ENCODE data around the gene HACL1. TPM values are rescaled to one million over a fixed set of nuclear protein-coding genes. Genes with fewer than 3 reads are reported as not detected.

HACL1 gene
- total RNA-seq, 1 experiment from 2014 or later, result 18.6 TPM

DNA sequence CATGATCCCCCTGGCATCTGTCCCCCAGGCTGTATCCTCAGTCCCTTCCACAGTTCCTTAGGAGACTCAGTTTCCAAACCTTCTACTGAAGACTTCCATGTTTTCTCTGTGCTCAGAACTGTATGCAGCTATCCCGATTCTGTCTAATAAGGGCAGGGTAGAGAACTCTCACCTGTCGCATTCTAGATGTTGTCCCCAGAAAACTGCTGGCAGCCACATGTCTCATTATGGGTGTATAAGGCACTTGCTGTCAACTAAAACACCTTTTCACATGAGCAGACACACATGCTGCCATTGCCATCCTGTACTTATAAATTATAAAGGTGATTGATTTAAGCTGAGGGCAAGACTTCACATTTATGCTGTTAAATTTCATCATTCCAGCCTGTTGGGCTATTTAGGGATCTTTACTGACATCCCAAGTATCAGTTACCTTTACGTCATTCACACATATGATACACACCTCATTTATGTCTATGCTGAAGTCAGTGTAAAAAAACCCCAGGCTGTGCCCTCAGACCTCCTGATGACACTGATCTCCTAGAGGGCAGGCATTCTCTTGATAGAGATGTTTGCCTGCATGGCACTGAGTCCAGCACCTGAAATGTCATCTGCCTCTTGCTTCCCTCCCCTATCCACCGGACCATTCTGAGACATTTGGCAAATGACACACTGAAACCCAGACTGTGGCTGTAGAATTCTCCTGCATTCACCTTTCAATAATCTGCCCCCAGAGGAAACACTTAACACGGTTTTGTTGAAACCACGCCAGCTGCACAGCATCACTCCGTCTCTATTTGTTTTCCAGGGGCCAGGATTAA, 36.0 kb upstream of the HACL1 start:
- Histone ChIP-seq H3K27me3 (replicated peaks; ENCODE audit: insufficient read depth, low read depth, low read length, poor library complexity) (no peaks in the 10 kb centered on the region), H3K9me3 (ENCODE audit: low read depth, low read length, poor library complexity, severe bottlenecking) (no peaks in the 10 kb centered on the region), H3K36me3 (ENCODE audit: insufficient read depth, low read length, poor library complexity, severe bottlenecking) (no peaks in the 10 kb centered on the region), H3K4me1 (ENCODE audit: insufficient read depth, low read length, poor library complexity, severe bottlenecking) (peaks cover 23% of the 10 kb centered on the region), H3K27ac (ENCODE audit: low read depth, low read length, poor library complexity, severe bottlenecking) (no peak overlapping the region), H3K4me3 (ENCODE audit: low read depth, low read length, poor library complexity, severe bottlenecking) (no peak overlapping the region)
- BruUV-seq (replicated peaks), result no TSS peak
- POLR2A ChIA-PET (ENCODE audit: low non-redundant PET), result no interaction called here
- intact Hi-C loops (cut with micrococcal nuclease; ENCODE audit: unreplicated experiment), result loop anchor here (5.0 kb wide), 1 partner anchor 160 kb away; the partner anchor contains the start of gene ANKRD28
- CTCF ChIA-PET, result no interaction called here
- no peak for DNase-seq (ENCODE audit: low spot score)
- no peak for TF ChIP-seq EZH2 (IDR thresholded peaks at IDR 0.05; ENCODE audit: borderline replicate concordance, low read depth, low read length, poor library complexity, severe bottlenecking)
- TF ChIP-seq, protein P1, sequence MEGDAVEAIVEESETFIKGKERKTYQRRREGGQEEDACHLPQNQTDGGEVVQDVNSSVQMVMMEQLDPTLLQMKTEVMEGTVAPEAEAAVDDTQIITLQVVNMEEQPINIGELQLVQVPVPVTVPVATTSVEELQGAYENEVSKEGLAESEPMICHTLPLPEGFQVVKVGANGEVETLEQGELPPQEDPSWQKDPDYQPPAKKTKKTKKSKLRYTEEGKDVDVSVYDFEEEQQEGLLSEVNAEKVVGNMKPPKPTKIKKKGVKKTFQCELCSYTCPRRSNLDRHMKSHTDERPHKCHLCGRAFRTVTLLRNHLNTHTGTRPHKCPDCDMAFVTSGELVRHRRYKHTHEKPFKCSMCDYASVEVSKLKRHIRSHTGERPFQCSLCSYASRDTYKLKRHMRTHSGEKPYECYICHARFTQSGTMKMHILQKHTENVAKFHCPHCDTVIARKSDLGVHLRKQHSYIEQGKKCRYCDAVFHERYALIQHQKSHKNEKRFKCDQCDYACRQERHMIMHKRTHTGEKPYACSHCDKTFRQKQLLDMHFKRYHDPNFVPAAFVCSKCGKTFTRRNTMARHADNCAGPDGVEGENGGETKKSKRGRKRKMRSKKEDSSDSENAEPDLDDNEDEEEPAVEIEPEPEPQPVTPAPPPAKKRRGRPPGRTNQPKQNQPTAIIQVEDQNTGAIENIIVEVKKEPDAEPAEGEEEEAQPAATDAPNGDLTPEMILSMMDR (conservative IDR thresholded peaks at IDR 0.05; ENCODE audit: low read depth, low read length), result no peak

DNA sequence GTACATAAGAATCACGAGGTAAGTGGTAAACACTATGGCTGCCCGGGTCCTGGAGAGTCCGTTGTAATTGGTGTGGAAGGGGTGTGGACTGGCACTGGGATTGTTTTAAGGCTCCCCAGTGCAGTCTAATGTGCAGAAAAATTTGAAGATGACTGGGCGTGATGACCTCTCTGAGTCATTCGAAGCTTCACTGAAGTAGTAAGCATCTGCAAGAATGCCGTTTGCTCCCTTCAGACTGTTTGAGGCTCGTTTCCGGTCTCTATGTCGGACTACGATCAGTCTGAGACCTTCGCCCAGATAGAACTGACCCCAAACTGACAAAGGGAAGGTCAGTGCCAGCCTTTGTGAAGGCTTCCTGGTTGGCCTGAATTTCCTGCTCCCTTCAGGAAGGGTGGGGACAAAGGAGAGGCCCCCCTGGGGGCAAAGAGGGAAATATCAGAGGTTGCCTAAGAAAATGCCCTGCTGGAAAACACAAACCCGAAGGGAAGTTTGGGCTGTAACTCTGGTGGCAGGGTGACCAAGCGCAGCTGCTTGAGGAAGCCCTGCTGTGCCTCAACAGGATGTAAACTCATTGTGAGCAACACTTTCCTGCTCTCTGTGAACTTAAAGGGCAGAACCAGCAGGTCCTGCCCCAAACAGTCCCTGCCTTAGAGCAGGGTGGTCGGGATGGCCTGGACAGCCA, 34.8 kb upstream of the HACL1 start:
- H3K4me1 ChIP-seq (ENCODE audit: insufficient read depth, low read length, poor library complexity, severe bottlenecking), result peaks cover 26% of the 10 kb centered on the region
- intact Hi-C loops (cut with micrococcal nuclease; ENCODE audit: unreplicated experiment), result loop anchor here (5.0 kb wide), 1 partner anchor 161 kb away; the partner anchor contains the start of gene ANKRD28

DNA sequence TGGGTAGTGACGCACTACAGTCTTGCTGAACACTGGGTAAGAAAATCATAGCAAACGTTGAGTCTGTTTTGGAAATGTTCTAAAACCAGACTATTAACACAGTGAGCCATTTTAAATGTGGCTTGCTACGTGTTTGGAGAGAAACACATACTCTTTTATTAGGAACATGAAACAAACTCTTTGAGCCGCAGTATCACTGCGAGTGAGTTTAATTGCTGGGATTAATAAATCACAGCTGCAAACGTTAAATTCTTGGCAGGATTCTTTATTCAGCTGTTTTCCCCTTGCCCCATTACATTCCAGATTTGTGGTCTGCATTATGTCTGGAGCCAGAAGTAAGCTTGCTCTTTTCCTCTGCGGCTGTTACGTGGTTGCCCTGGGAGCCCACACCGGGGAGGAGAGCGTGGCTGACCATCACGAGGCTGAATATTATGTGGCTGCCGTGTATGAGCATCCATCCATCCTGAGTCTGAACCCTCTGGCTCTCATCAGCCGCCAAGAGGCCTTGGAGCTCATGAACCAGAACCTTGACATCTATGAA, 33.8 kb upstream of the HACL1 start:
- Histone ChIP-seq H3K36me3 (ENCODE audit: insufficient read depth, low read length, poor library complexity, severe bottlenecking) (no peaks in the 10 kb centered on the region), H3K4me1 (ENCODE audit: insufficient read depth, low read length, poor library complexity, severe bottlenecking) (peaks cover 35% of the 10 kb centered on the region), H3K4me3 (ENCODE audit: low read depth, low read length, poor library complexity, severe bottlenecking) (no peak overlapping the region), H3K27ac (ENCODE audit: low read depth, low read length, poor library complexity, severe bottlenecking) (no peak overlapping the region), H3K27me3 (replicated peaks; ENCODE audit: insufficient read depth, low read depth, low read length, poor library complexity) (no peaks in the 10 kb centered on the region), H3K9me3 (ENCODE audit: low read depth, low read length, poor library complexity, severe bottlenecking) (no peaks in the 10 kb centered on the region)
- DNase-seq (ENCODE audit: low spot score), result peak; percentile 46
- POLR2A ChIA-PET (ENCODE audit: low non-redundant PET), result interaction anchor here (1.0 kb wide), 1 partner anchor 10 kb away, joined by 7 read pairs; no protein-coding TSS in a partner anchor
- intact Hi-C loops (cut with micrococcal nuclease; ENCODE audit: unreplicated experiment), result loop anchor here (5.0 kb wide), 1 partner anchor 162 kb away; the partner anchor contains the start of gene ANKRD28
- CTCF ChIA-PET, result interaction anchor here (0.6 kb wide), 1 partner anchor 834 kb away, joined by 9 read pairs; no protein-coding TSS in a partner anchor
- TF ChIP-seq EZH2 (IDR thresholded peaks at IDR 0.05; ENCODE audit: borderline replicate concordance, low read depth, low read length, poor library complexity, severe bottlenecking), result no peak
- TF ChIP-seq, protein P1 (conservative IDR thresholded peaks at IDR 0.05; ENCODE audit: low read depth, low read length), result no peak
- no TSS peak for BruUV-seq (replicated peaks)

More for the DNA sequence above, 34.8 kb upstream of the HACL1 start:
- H3K27me3 ChIP-seq (replicated peaks; ENCODE audit: insufficient read depth, low read depth, low read length, poor library complexity), result no peaks in the 10 kb centered on the region
- H3K27ac ChIP-seq (ENCODE audit: low read depth, low read length, poor library complexity, severe bottlenecking), result peak overlapping the region; percentile 29
- BruUV-seq (replicated peaks), result no TSS peak
- H3K36me3 ChIP-seq (ENCODE audit: insufficient read depth, low read length, poor library complexity, severe bottlenecking), result no peaks in the 10 kb centered on the region
- no peaks in the 10 kb centered on the region for H3K9me3 ChIP-seq (ENCODE audit: low read depth, low read length, poor library complexity, severe bottlenecking)
- ChIA-PET CTCF (no interaction called here), POLR2A (ENCODE audit: low non-redundant PET) (interaction anchor here (0.6 to 1.0 kb wide), 2 partner anchors 9 to 13 kb away, joined by 3 to 7 read pairs; no protein-coding TSS in a partner anchor)
- DNase-seq (ENCODE audit: low spot score), result peak; percentile 49
- no peak for TF ChIP-seq EZH2 (IDR thresholded peaks at IDR 0.05; ENCODE audit: borderline replicate concordance, low read depth, low read length, poor library complexity, severe bottlenecking)
- TF ChIP-seq, protein P1 (conservative IDR thresholded peaks at IDR 0.05; ENCODE audit: low read depth, low read length), result no peak
- no peak overlapping the region for H3K4me3 ChIP-seq (ENCODE audit: low read depth, low read length, poor library complexity, severe bottlenecking)
